Liver (tissue), 9 donors: ENCODE results near the gene MMRN1. TPM values are rescaled to one million over a fixed set of nuclear protein-coding genes. Genes with fewer than 3 reads are reported as not detected.

Source experiments
- DNase-seq: peaks from one replicate; pipeline ENCODE4 v3.0.0-alpha.2; 2017; ENCODE audit warnings: low spot score
- H3K27ac ChIP-seq, 2 donors: one replicate each; pipeline ENCODE4 v1.7.0; 2013; ENCODE audit warnings: inconsistent platforms in 2 of 2, low read length in 2 of 2, control low read depth in 1 of 2, low read depth in 1 of 2, mild to moderate bottlenecking in 1 of 2
- H3K27me3 ChIP-seq, 4 donors: one replicate each; pipeline versions ENCODE4 v1.6.1 to v1.7.0; 2013; ENCODE audit warnings: low read length in 3 of 4, inconsistent platforms in 1 of 4, mild to moderate bottlenecking in 1 of 4, moderate library complexity in 1 of 4; ENCODE audit not compliant: control insufficient read depth in 4 of 4, insufficient read depth in 4 of 4
- H3K36me3 ChIP-seq, 4 donors: one replicate each; pipeline versions ENCODE4 v1.6.1 to v1.7.0; 2013; ENCODE audit warnings: low read length in 3 of 4, mild to moderate bottlenecking in 3 of 4, low read depth in 1 of 4, moderate library complexity in 1 of 4; ENCODE audit not compliant: control insufficient read depth in 4 of 4, insufficient read depth in 3 of 4
- H3K4me1 ChIP-seq, 4 donors: one replicate each; pipeline versions ENCODE4 v1.6.1 to v1.7.0; 2013; ENCODE audit warnings: low read length in 3 of 4, mild to moderate bottlenecking in 3 of 4, moderate library complexity in 1 of 4; ENCODE audit not compliant: control insufficient read depth in 4 of 4, insufficient read depth in 4 of 4
- H3K4me3 ChIP-seq, 3 donors: one replicate each; pipeline versions ENCODE4 v1.6.1 to v1.7.0; 2013; ENCODE audit warnings: low read length in 3 of 3, control low read depth in 1 of 3, low read depth in 1 of 3, mild to moderate bottlenecking in 1 of 3
- H3K9ac ChIP-seq, 2 donors: one replicate each; pipeline ENCODE4 v1.7.0; 2013; ENCODE audit warnings: low read length in 2 of 2, mild to moderate bottlenecking in 2 of 2, moderate library complexity in 2 of 2, control low read depth in 1 of 2, low read depth in 1 of 2
- H3K9me3 ChIP-seq, 4 donors: one replicate each; pipeline versions ENCODE4 v1.6.1 to v1.7.0; 2013; ENCODE audit warnings: low read length in 3 of 4; ENCODE audit not compliant: control insufficient read depth in 4 of 4
- CTCF ChIP-seq: fragments of 150-350 bp; IDR thresholded peaks from 2 replicates; pipeline ENCODE4 v1.5.1; 2017; ENCODE audit warnings: improper control_type of control experiment, low read depth, low read length; ENCODE audit not compliant: missing input control
- EGR1 ChIP-seq, 2 donors: IDR thresholded peaks; 2 replicates each; pipeline ENCODE4 v1.6.1; 2016 to 2018; ENCODE audit warnings: antibody characterized with exemption in 2 of 2, low read depth in 2 of 2
- FOXA1 ChIP-seq: IDR thresholded peaks from 2 replicates; pipeline ENCODE4 v1.6.1; 2016; ENCODE audit warnings: antibody characterized with exemption
- FOXA2 ChIP-seq: IDR thresholded peaks from 2 replicates; pipeline ENCODE4 v1.6.1; 2016; ENCODE audit warnings: antibody characterized with exemption
- GABPA ChIP-seq, 2 donors: IDR thresholded peaks in 1 of 2; conservative IDR thresholded peaks in 1 of 2; 2 replicates each; pipeline ENCODE4 v1.6.1; 2016; ENCODE audit warnings: antibody characterized with exemption in 2 of 2, mild to moderate bottlenecking in 1 of 2, moderate library complexity in 1 of 2
- HNF4A ChIP-seq, 2 donors: conservative IDR thresholded peaks; 2 replicates each; pipeline ENCODE4 v1.6.1; 2016; ENCODE audit warnings: antibody characterized with exemption in 2 of 2, mild to moderate bottlenecking in 2 of 2
- HNF4G ChIP-seq: IDR thresholded peaks from 2 replicates; pipeline ENCODE4 v1.6.1; 2016; ENCODE audit warnings: antibody characterized with exemption
- JUND ChIP-seq, 2 donors: IDR thresholded peaks; 2 replicates each; pipeline ENCODE4 v1.6.1; 2016; ENCODE audit warnings: antibody characterized with exemption in 2 of 2
- MAX ChIP-seq: IDR thresholded peaks from 2 replicates; pipeline ENCODE4 v1.6.1; 2016; ENCODE audit warnings: antibody characterized with exemption
- NR2F2 ChIP-seq: IDR thresholded peaks from 2 replicates; pipeline ENCODE4 v1.6.1; 2016; ENCODE audit warnings: antibody characterized with exemption
- RAD21 ChIP-seq, 2 donors: IDR thresholded peaks; 2 replicates each; pipeline ENCODE4 v1.6.1; 2016; ENCODE audit warnings: antibody characterized with exemption in 2 of 2, mild to moderate bottlenecking in 2 of 2
- RXRA ChIP-seq, 2 donors: IDR thresholded peaks; 2 replicates each; pipeline ENCODE4 v1.6.1; 2017 to 2018; ENCODE audit warnings: antibody characterized with exemption in 2 of 2, mild to moderate bottlenecking in 1 of 2
- SP1 ChIP-seq: IDR thresholded peaks from 2 replicates; pipeline ENCODE4 v1.6.1; 2018; ENCODE audit warnings: antibody characterized with exemption, mild to moderate bottlenecking
- TAF1 ChIP-seq: conservative IDR thresholded peaks from 2 replicates; pipeline ENCODE4 v1.6.1; 2016; ENCODE audit warnings: antibody characterized with exemption, mild to moderate bottlenecking
- YY1 ChIP-seq: IDR thresholded peaks from 2 replicates; pipeline ENCODE4 v1.6.1; 2016; ENCODE audit warnings: antibody characterized with exemption, mild to moderate bottlenecking
- ZBTB33 ChIP-seq: IDR thresholded peaks from 2 replicates; pipeline ENCODE4 v1.6.1; 2016; ENCODE audit warnings: antibody characterized with exemption
- WGBS: extraction: QIAGEN DNeasy Blood & Tissue Kit; methylation state at CpG from one replicate; pipeline ENCODE4 v1.1.7; 2013; 5-methylcytosine and 5-hydroxymethylcytosine counted together
- polyA plus RNA-seq, 2 donors: library from polyadenylated mRNA; stranded (reverse) in 1 of 2; unstranded in 1 of 2; fragments of 200-250 nt in 1 of 2; fragments of >200 nt in 1 of 2; fragmentation: Nextera tagmentation in 1 of 2; extraction: Ambion mirVana in 1 of 2; gene quantifications; one replicate each; pipeline versions ENCODE4 v1.2.1 to v1.2.3, GENCODE V29; 2013 to 2015
- total RNA-seq, 2 donors: library from RNA; depleted of rRNA; stranded (reverse); fragments of >200 nt; gene quantifications; one replicate each; pipeline ENCODE4 v1.2.3, GENCODE V29; 2014
- TF ChIP-seq, protein P1 (sequence below): IDR thresholded peaks from 2 replicates; pipeline ENCODE4 v1.6.1; 2016; ENCODE audit warnings: antibody characterized with exemption
- TF ChIP-seq, protein P2 (sequence below): IDR thresholded peaks from 2 replicates; pipeline ENCODE4 v1.6.1; 2016; ENCODE audit warnings: antibody characterized with exemption, mild to moderate bottlenecking
- donor health status: healthy.
- donor health status: healthy.
- donor health status: healthy.
- donor health status: healthy.
- donor health status: healthy.

MMRN1 gene
- total and polyA plus RNA-seq, 4 donors = 4.4 to 15.6 (median 10.2) TPM

DNA sequence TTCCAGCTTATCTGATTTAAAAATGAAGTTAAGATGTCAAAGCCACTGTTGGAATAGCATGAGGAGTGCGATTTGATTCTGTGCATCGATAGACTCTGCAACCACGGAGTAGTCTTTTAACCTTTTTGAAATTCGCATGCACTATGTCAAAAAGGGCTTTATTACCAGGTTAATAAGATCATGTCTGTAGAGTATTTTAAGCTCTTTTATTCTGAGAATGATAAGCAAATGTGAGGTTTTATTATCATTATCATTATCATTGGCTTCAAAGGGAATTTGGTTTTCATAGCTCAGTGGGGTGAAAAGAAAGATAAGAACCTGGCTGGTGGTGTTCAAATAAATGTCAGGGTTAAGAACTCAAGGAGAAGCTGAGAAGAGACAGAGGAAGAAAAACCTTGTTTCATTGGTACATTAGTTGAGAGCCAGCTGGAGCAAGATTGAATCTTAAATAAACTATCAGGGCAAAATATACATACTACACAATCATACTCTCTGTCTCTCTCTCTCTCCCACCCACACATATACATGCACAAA is 102.6 kb downstream of the MMRN1 start:
- 77% methylated on average over 4 of the region's 4 CpGs for WGBS
- no peak for DNase-seq

More for the DNA sequence above, 102.6 kb downstream of the MMRN1 start:
- Histone ChIP-seq H3K9me3 (no peaks in the 10 kb centered on the region), H3K4me1 (peaks cover 0 to 3% (median 0%) of the 10 kb centered on the region in 4 donors), H3K36me3 (no peaks in the 10 kb centered on the region), H3K27ac (no peak overlapping the region), H3K4me3 (no peak overlapping the region), H3K9ac (no peak overlapping the region), H3K27me3 (peaks cover 0 to 2% (median 0%) of the 10 kb centered on the region in 4 donors)
- TF ChIP-seq ZBTB33 (no peak), YY1 (no peak), HNF4A (conservative IDR thresholded peaks at IDR 0.05) (no peak), NR2F2 (no peak), JUND (IDR thresholded peaks at IDR 0.05) (no peak), FOXA2 (no peak), HNF4G (no peak), RAD21 (IDR thresholded peaks at IDR 0.05) (no peak), RXRA (IDR thresholded peaks at IDR 0.05) (no peak), CTCF (no peak), SP1 (no peak), FOXA1 (no peak), TAF1 (no peak), GABPA (IDR thresholded peaks at IDR 0.05 in 1 of 2, conservative IDR thresholded peaks at IDR 0.05 in 1 of 2) (no peak), MAX (no peak), EGR1 (IDR thresholded peaks at IDR 0.05; ENCODE audit: low read depth in 2 of 2) (no peak)
- TF ChIP-seq, protein P1, sequence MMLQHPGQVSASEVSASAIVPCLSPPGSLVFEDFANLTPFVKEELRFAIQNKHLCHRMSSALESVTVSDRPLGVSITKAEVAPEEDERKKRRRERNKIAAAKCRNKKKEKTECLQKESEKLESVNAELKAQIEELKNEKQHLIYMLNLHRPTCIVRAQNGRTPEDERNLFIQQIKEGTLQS = no peak
- TF ChIP-seq, protein P2, sequence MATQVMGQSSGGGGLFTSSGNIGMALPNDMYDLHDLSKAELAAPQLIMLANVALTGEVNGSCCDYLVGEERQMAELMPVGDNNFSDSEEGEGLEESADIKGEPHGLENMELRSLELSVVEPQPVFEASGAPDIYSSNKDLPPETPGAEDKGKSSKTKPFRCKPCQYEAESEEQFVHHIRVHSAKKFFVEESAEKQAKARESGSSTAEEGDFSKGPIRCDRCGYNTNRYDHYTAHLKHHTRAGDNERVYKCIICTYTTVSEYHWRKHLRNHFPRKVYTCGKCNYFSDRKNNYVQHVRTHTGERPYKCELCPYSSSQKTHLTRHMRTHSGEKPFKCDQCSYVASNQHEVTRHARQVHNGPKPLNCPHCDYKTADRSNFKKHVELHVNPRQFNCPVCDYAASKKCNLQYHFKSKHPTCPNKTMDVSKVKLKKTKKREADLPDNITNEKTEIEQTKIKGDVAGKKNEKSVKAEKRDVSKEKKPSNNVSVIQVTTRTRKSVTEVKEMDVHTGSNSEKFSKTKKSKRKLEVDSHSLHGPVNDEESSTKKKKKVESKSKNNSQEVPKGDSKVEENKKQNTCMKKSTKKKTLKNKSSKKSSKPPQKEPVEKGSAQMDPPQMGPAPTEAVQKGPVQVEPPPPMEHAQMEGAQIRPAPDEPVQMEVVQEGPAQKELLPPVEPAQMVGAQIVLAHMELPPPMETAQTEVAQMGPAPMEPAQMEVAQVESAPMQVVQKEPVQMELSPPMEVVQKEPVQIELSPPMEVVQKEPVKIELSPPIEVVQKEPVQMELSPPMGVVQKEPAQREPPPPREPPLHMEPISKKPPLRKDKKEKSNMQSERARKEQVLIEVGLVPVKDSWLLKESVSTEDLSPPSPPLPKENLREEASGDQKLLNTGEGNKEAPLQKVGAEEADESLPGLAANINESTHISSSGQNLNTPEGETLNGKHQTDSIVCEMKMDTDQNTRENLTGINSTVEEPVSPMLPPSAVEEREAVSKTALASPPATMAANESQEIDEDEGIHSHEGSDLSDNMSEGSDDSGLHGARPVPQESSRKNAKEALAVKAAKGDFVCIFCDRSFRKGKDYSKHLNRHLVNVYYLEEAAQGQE = no peak
